ENCODE measurements around the gene COBLL1.

The COBLL1 gene

GRCh38 chr2:164755952-164756351, 85.7 kb downstream of the COBLL1 start:
- no peak for DNase-seq

- DNase-seq: no peak
Measured at GRCh38 chr2:164754157-164755093, 87.2 kb downstream of the COBLL1 start.

GRCh38 chr2:164752956-164753355, 88.7 kb downstream of the COBLL1 start:
- DNase-seq: no peak

- no peak for DNase-seq
Measured at GRCh38 chr2:164747783-164748433, 93.7 kb downstream of the COBLL1 start.

GRCh38 chr2:164747140-164747539, 94.5 kb downstream of the COBLL1 start:
- no peak for DNase-seq

GRCh38 chr2:164746713-164747112, 94.9 kb downstream of the COBLL1 start:
- DNase-seq: no peak

- DNase-seq: no peak
Measured at GRCh38 chr2:164745012-164745797, 96.4 kb downstream of the COBLL1 start.

GRCh38 chr2:164742738-164743317, 98.8 kb downstream of the COBLL1 start:
- DNase-seq: no peak

GRCh38 chr2:164739966-164740365, 101.7 kb downstream of the COBLL1 start:
- no peak for DNase-seq

- no peak for DNase-seq
Measured at GRCh38 chr2:164737612-164738081, 104.0 kb downstream of the COBLL1 start.

- no peak for DNase-seq
Measured at GRCh38 chr2:164735309-164735919, 106.2 kb downstream of the COBLL1 start.

GRCh38 chr2:164734196-164734595, 107.4 kb downstream of the COBLL1 start:
- no peak for DNase-seq

GRCh38 chr2:164725542-164725941, 116.1 kb downstream of the COBLL1 start:
- DNase-seq: no peak

- no peak for DNase-seq
Measured at GRCh38 chr2:164722616-164723338, 118.8 kb downstream of the COBLL1 start.

- no peak for DNase-seq
Measured at GRCh38 chr2:164721430-164721829, 120.2 kb downstream of the COBLL1 start.

GRCh38 chr2:164719996-164720941, 121.4 kb downstream of the COBLL1 start:
- no peak for DNase-seq

- DNase-seq: no peak
Measured at GRCh38 chr2:164717000-164717803, 124.4 kb downstream of the COBLL1 start.

- no peak for DNase-seq
Measured at GRCh38 chr2:164714471-164714870, 127.2 kb downstream of the COBLL1 start.

- DNase-seq: no peak
Measured at GRCh38 chr2:164711766-164712138, 129.9 kb downstream of the COBLL1 start.

Data from CD4-positive, alpha-beta T cell treated with Interleukin-17A for 4 hours (primary cell).